ENCODE data around the gene RMDN3. TPM values are rescaled to one million over a fixed set of nuclear protein-coding genes. Genes with fewer than 3 reads are reported as not detected.

The RMDN3 gene
- total and polyA plus RNA-seq, 2 of the 13 experiments (the other 11 are each of a cell fraction or from before 2014, with no cell fraction given), result 16.8 to 19.5 TPM

- TF ChIP-seq GABPA (IDR thresholded peaks at IDR 0.05; ENCODE audit: low read depth, low read length) (0 out of 2 replicates have a peak, but pooled peaks have one; percentile 14), GABPA (CRISPR knock-in tag; IDR thresholded peaks at IDR 0.05; ENCODE audit: low read depth) (peak; percentile 62; the same call in 1 of the 2 replicates), ZBED4 (CRISPR knock-in tag; IDR thresholded peaks at IDR 0.05; ENCODE audit: borderline replicate concordance) (peak; percentile 65; the same call in 1 of the 2 replicates), KDM5A (IDR thresholded peaks at IDR 0.05; ENCODE audit: borderline replicate concordance, low read length) (no peak), ETV5 (CRISPR knock-in tag; IDR thresholded peaks at IDR 0.05; ENCODE audit: borderline replicate concordance) (peak; percentile 70; the same call in 1 of the 2 replicates), GMEB2 (CRISPR knock-in tag; IDR thresholded peaks at IDR 0.05; ENCODE audit: low read depth) (no peak), CBX1 (IDR thresholded peaks at IDR 0.05; ENCODE audit: low read depth) (no peak), REPIN1 (CRISPR knock-in tag; IDR thresholded peaks at IDR 0.05; ENCODE audit: borderline replicate concordance, low read depth) (0 out of 2 replicates have a peak, but pooled peaks have one; percentile 60), ZNF230 (CRISPR knock-in tag; IDR thresholded peaks at IDR 0.05) (no peak), DZIP1 (CRISPR knock-in tag; IDR thresholded peaks at IDR 0.05) (peak; percentile 66; the same call in 1 of the 2 replicates), SIX4 (CRISPR knock-in tag; IDR thresholded peaks at IDR 0.05) (no peak; the same call in 1 of the 2 replicates), IRF9 (CRISPR knock-in tag; IDR thresholded peaks at IDR 0.05; ENCODE audit: borderline replicate concordance) (no peak), NFKB2 (CRISPR knock-in tag; IDR thresholded peaks at IDR 0.05; ENCODE audit: borderline replicate concordance) (peak; percentile 53; the same call in 1 of the 2 replicates), ZNF354B (CRISPR knock-in tag; IDR thresholded peaks at IDR 0.05) (0 out of 2 replicates have a peak, but pooled peaks have one; percentile 21), ZBTB42 (CRISPR knock-in tag; IDR thresholded peaks at IDR 0.05) (no peak), PAWR (CRISPR knock-in tag; IDR thresholded peaks at IDR 0.05; ENCODE audit: borderline replicate concordance) (no peak), MED1 (CRISPR knock-in tag; IDR thresholded peaks at IDR 0.05) (peak; percentile 24; the same call in 1 of the 2 replicates), YEATS4 (CRISPR knock-in tag; IDR thresholded peaks at IDR 0.05; ENCODE audit: borderline replicate concordance) (no peak; the same call in 1 of the 2 replicates), ZNF510 (CRISPR knock-in tag; IDR thresholded peaks at IDR 0.05; ENCODE audit: low read depth) (peak; percentile 69; the same call in 1 of the 2 replicates)
These were observed 9.0 kb upstream of the RMDN3 start, which contains the start of gene GCHFR (continued) for GRCh38 chr15:40763801-40764628.

All from HepG2 (cell line).